OCI-LY7 (cell line): ENCODE measurements around the gene NCAM1.

Source experiments
- EZH2phosphoT487 ChIP-seq: fragments of 200-600 bp; sonication (generic); IDR thresholded peaks from 2 replicates; pipeline ENCODE4 v1.6.1; 2018; ENCODE audit warnings: low read depth, borderline replicate concordance, mild to moderate bottlenecking, mixed run types, antibody characterized with exemption, low read length, moderate library complexity, mixed read lengths
- TF ChIP-seq, protein P1 (sequence below): fragments of 200-600 bp; sonication (generic); conservative IDR thresholded peaks from 2 replicates; pipeline ENCODE4 v1.5.1; 2014; ENCODE audit warnings: mild to moderate bottlenecking, antibody characterized with exemption, low read length, moderate library complexity, mixed read lengths

DNA sequence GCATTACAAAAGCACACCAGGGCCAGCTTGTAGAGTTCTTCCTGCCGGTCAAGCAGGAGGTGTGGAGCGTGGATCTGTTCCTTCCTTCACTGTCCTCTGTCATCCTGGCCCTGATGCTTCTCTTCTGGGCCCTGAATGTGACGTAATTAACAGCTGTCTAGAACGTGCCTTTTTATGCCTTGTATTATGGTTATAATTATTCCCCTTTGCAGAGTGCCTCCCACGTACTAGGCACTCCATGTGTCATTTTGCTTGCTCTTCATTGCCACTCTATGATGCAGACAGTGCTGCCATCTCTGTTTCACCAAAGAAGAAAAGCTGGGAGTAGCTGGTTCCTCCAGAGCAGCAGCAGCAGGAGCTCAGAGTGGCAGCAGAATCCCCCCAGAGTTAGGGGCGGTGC is 221.1 kb downstream of the NCAM1 start:
- TF ChIP-seq, protein P1, sequence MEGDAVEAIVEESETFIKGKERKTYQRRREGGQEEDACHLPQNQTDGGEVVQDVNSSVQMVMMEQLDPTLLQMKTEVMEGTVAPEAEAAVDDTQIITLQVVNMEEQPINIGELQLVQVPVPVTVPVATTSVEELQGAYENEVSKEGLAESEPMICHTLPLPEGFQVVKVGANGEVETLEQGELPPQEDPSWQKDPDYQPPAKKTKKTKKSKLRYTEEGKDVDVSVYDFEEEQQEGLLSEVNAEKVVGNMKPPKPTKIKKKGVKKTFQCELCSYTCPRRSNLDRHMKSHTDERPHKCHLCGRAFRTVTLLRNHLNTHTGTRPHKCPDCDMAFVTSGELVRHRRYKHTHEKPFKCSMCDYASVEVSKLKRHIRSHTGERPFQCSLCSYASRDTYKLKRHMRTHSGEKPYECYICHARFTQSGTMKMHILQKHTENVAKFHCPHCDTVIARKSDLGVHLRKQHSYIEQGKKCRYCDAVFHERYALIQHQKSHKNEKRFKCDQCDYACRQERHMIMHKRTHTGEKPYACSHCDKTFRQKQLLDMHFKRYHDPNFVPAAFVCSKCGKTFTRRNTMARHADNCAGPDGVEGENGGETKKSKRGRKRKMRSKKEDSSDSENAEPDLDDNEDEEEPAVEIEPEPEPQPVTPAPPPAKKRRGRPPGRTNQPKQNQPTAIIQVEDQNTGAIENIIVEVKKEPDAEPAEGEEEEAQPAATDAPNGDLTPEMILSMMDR: no peak
- TF ChIP-seq EZH2phosphoT487: no peak
